D721Med (cell line): Measurements from ENCODE around the gene ARID4B.

Source experiments
- DNase-seq: peaks from one replicate; pipeline ENCODE4 v3.0.0; 2011; ENCODE audit warnings: low spot score; ENCODE audit not compliant: insufficient read length
- FAIRE-seq: peaks from 2 replicates; lab custom pipeline; 2011; peaks lifted over from hg19 to GRCh38; lab: Jason Lieb, UNC
- CTCF ChIP-seq: IDR thresholded peaks from 2 replicates; pipeline ENCODE4 v1.5.1; 2012; ENCODE audit warnings: mild to moderate bottlenecking, control low read depth; ENCODE audit not compliant: insufficient read depth; ENCODE audit errors: missing control alignments

The ARID4B gene

GRCh38 chr1:235152235-235152634, 175.7 kb downstream of the ARID4B start:
- DNase-seq (no peak), FAIRE-seq (peak; percentile 25)
- TF ChIP-seq CTCF = no peak

- no peak for FAIRE-seq
- no peak for DNase-seq
- no peak for TF ChIP-seq CTCF
Observed at GRCh38 chr1:235151033-235151432, 176.9 kb downstream of the ARID4B start.

- FAIRE-seq = no peak
- no peak for TF ChIP-seq CTCF
- no peak for DNase-seq
Observed at GRCh38 chr1:235149824-235150223, 178.2 kb downstream of the ARID4B start.

GRCh38 chr1:235147269-235147668, 180.7 kb downstream of the ARID4B start:
- TF ChIP-seq CTCF = no peak
- DNase-seq = no peak
- no peak for FAIRE-seq

- FAIRE-seq = no peak
- TF ChIP-seq CTCF = no peak
- DNase-seq = no peak
Observed at GRCh38 chr1:235145639-235146038, 182.3 kb downstream of the ARID4B start.

GRCh38 chr1:235142991-235143390, 185.0 kb downstream of the ARID4B start:
- no peak for TF ChIP-seq CTCF
- FAIRE-seq = no peak

GRCh38 chr1:235139315-235139714, 188.7 kb downstream of the ARID4B start:
- no peak for DNase-seq
- no peak for TF ChIP-seq CTCF
- FAIRE-seq = no peak

More at GRCh38 chr1:235142991-235143390, 185.0 kb downstream of the ARID4B start:
- DNase-seq = no peak
